Vagina (tissue), 2 donors: Measurements from ENCODE around the gene PTDSS2.

Source experiments
- POLR2A ChIP-seq, 2 donors: fragments of 450-650 bp; IDR thresholded peaks; one replicate each; pipeline ENCODE4 v1.6.1; 2017; ENCODE audit warnings: antibody characterized with exemption in 2 of 2, mild to moderate bottlenecking in 2 of 2, moderate library complexity in 2 of 2
- POLR2AphosphoS5 ChIP-seq, 2 donors: sonication (generic); formaldehyde crosslinking; IDR thresholded peaks; one replicate each; pipeline ENCODE4 v1.9.0; 2017; ENCODE audit warnings: antibody characterized with exemption in 2 of 2, mild to moderate bottlenecking in 2 of 2, low read depth in 1 of 2; ENCODE audit not compliant: insufficient read depth in 1 of 2
- TF ChIP-seq, protein P1 (sequence below), 3 experiments: fragments of 450-650 bp in 2 of 3; fragments of 200-600 bp in 1 of 3; sonication (generic) in 1 of 3; IDR thresholded peaks; one replicate each; pipeline ENCODE4 v1.5.1; 2017 to 2019; ENCODE audit warnings: antibody characterized with exemption in 3 of 3, mild to moderate bottlenecking in 2 of 3, moderate library complexity in 2 of 3

DNA sequence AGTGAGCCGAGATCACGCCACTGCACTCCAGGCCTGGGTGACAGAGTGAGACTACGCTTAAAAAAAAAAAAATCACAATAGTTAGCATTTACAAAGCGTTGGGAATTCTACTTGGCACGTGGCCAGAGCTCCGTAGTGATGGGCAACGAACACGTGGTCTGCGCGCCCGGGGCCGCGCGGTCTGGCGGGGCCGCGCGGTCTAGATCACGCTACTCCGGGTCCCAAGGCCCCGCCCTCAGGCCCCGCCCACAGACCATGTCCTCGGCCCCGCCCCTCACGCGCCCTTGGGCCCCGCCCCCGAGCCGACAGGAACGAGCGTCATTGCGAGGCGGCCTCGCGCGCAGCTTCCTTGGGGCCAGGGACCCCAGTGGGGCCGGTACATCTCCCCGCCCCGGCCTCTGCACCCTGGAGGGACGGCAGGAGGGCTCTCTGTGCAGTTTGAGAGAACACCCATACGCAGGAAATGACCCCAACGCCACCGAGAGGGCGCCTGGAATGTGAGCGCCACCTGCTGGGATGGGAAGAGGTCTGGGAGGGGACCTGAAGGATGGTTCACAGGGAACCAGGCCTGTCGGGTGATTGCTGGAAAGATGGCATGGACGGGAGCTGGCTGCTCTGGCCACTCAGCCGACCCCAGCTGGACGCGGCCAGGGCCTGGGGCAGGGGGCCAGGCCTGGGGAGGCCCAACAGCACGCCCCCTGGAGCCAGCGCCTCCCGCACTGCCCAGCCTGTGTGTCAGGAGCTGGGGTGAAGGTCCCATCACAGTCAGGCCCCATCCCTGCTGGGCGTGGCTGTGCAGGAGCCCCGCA, 2.0 kb upstream of the PTDSS2 start:
- TF ChIP-seq, protein P1, sequence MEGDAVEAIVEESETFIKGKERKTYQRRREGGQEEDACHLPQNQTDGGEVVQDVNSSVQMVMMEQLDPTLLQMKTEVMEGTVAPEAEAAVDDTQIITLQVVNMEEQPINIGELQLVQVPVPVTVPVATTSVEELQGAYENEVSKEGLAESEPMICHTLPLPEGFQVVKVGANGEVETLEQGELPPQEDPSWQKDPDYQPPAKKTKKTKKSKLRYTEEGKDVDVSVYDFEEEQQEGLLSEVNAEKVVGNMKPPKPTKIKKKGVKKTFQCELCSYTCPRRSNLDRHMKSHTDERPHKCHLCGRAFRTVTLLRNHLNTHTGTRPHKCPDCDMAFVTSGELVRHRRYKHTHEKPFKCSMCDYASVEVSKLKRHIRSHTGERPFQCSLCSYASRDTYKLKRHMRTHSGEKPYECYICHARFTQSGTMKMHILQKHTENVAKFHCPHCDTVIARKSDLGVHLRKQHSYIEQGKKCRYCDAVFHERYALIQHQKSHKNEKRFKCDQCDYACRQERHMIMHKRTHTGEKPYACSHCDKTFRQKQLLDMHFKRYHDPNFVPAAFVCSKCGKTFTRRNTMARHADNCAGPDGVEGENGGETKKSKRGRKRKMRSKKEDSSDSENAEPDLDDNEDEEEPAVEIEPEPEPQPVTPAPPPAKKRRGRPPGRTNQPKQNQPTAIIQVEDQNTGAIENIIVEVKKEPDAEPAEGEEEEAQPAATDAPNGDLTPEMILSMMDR (IDR thresholded peaks at IDR 0.05) = peak; percentile 69 to 89 (median 79)
- peak in 1 of 2 donors; percentile 76 for TF ChIP-seq POLR2A (IDR thresholded peaks at IDR 0.05)
- peak; percentile 77 to 99 for TF ChIP-seq POLR2AphosphoS5 (IDR thresholded peaks at IDR 0.05; ENCODE audit: insufficient read depth in 1 of 2, low read depth in 1 of 2)
